Measurements from ENCODE around the gene ROGDI. TPM values are rescaled to one million over a fixed set of nuclear protein-coding genes. Genes with fewer than 3 reads are reported as not detected.

ROGDI gene, protein sequence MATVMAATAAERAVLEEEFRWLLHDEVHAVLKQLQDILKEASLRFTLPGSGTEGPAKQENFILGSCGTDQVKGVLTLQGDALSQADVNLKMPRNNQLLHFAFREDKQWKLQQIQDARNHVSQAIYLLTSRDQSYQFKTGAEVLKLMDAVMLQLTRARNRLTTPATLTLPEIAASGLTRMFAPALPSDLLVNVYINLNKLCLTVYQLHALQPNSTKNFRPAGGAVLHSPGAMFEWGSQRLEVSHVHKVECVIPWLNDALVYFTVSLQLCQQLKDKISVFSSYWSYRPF
- total RNA-seq: 20.8 TPM
- 86.1 TPM for polyA plus RNA-seq (ENCODE audit: insufficient read depth, low read depth, low replicate concordance)
- long read RNA-seq, donor 1, partial matches to known transcripts: 7 of 11 reads
- long read RNA-seq, donor 1, other reads (novel, unspliced or antisense): 0 of 11 reads
- long read RNA-seq, donor 2, transcript ROGDI-201 (11 exons, 1,735 nt): major isoform, 7 of 9 reads
- long read RNA-seq, donor 2, partial matches to known transcripts: 0 of 9 reads
- long read RNA-seq, donor 2, other reads (novel, unspliced or antisense): 0 of 9 reads
- long read RNA-seq, donor 3, transcript ROGDI-201 (11 exons, 1,735 nt): major isoform, 8 of 9 reads
- long read RNA-seq, donor 3, partial matches to known transcripts: 0 of 9 reads
- long read RNA-seq, donor 3, other reads (novel, unspliced or antisense): 0 of 9 reads
- long read RNA-seq, donor 4, transcript ROGDI-213 (7 exons, 2,684 nt): minor isoform, 6 of 32 reads
- long read RNA-seq, donor 4, transcript ROGDI-201 (11 exons, 1,735 nt): major isoform, 8 of 32 reads
- long read RNA-seq, donor 4, partial matches to known transcripts: 15 of 32 reads
- long read RNA-seq, donor 4, other reads (novel, unspliced or antisense): 0 of 32 reads
- long read RNA-seq, donor 5: 0 reads
- long read RNA-seq, donor 6, transcript ROGDI-201 (11 exons, 1,735 nt): major isoform, 8 of 17 reads
- long read RNA-seq, donor 6, partial matches to known transcripts: 8 of 17 reads
- long read RNA-seq, donor 6, other reads (novel, unspliced or antisense): 0 of 17 reads
- long read RNA-seq, donor 7, transcript ROGDI-201 (11 exons, 1,735 nt): major isoform, 11 of 26 reads
- long read RNA-seq, donor 7, partial matches to known transcripts: 8 of 26 reads
- long read RNA-seq, donor 7, other reads (novel, unspliced or antisense): 7 of 26 reads
- long read RNA-seq, donor 8, transcript ROGDI-201 (11 exons, 1,735 nt): major isoform, 5 of 11 reads
- long read RNA-seq, donor 8, partial matches to known transcripts: 5 of 11 reads
- long read RNA-seq, donor 8, other reads (novel, unspliced or antisense): 0 of 11 reads
- long read RNA-seq, donor 9, partial matches to known transcripts: 0 of 2 reads
- long read RNA-seq, donor 9, other reads (novel, unspliced or antisense): 0 of 2 reads
- long read RNA-seq, donor 10, transcript ROGDI-201 (11 exons, 1,735 nt): major isoform, 8 of 15 reads
- long read RNA-seq, donor 10, partial matches to known transcripts: 5 of 15 reads
- long read RNA-seq, donor 10, other reads (novel, unspliced or antisense): 0 of 15 reads

DNA sequence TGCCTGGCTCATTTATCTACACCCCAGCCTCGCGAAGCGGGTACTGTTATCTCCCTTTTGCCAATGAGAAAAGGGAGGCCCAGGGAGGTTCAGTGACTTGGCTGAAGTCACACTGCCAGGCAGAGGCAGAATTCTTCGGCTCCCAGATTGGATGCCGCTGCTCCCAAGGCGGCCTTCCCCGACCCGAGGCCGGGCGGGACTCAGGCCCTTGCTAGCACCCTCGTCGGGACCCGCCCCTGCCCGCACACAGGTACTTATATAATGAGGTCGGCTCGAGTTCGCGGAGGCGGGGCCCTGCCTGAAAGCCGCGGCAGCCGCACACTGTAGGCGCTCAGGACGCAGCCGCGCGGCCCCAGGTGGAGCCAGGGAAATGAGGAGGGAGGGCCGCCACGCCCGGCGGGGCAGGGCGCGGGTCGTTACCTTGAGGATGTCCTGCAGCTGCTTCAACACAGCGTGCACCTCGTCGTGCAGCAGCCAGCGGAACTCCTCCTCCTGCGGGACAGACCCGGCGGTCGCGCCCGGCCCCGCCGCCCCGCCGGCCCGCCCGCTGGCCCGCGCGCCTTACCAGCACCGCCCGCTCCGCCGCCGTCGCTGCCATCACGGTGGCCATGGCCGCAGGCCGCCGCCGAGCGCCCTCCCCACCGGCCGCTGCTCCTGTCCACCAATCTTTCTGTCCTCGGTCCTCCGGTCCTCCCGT lies at the start of gene ROGDI:
Gene ROGDI, minus strand, starts transcription at position 672 of the 697 bp plus-strand sequence. Its CDS starts 62 bp downstream, at position 610.
- Histone ChIP-seq H3K4me3 (ENCODE audit: low read length in 3 of 3) (peak within 1 kb of the TSS; percentile 60 to 72 (median 65)), H3K36me3 (ENCODE audit: control insufficient read depth in 2 of 3, insufficient read depth in 3 of 3, low read length in 3 of 3) (peaks cover 0 to 21% (median 2%) of the 10 kb centered on the region in 3 donors), H3K9ac (ENCODE audit: low read length in 3 of 3) (peak within 1 kb of the TSS; percentile 49 to 88 (median 72)), H3K27me3 (ENCODE audit: control insufficient read depth, insufficient read depth, low read length) (no peaks in the 10 kb centered on the region), H3K4me1 (ENCODE audit: control insufficient read depth in 2 of 3, insufficient read depth in 2 of 3, low read depth in 1 of 3, low read length in 3 of 3) (peaks cover 0 to 14% (median 0%) of the 10 kb centered on the region in 3 donors), H3K9me3 (ENCODE audit: control insufficient read depth in 2 of 3, insufficient read depth in 1 of 3, low read length in 3 of 3) (no peaks in the 10 kb centered on the region), H3K27ac (ENCODE audit: low read depth in 2 of 2, low read length in 2 of 2) (peak within 1 kb of the TSS; percentile 77 to 82)
- intact Hi-C loops (cut with DNase I): no loop called here
- FAIRE-seq (no peak), DNase-seq (peak; percentile 90 to 93 (median 93))
- TF ChIP-seq, protein P1, sequence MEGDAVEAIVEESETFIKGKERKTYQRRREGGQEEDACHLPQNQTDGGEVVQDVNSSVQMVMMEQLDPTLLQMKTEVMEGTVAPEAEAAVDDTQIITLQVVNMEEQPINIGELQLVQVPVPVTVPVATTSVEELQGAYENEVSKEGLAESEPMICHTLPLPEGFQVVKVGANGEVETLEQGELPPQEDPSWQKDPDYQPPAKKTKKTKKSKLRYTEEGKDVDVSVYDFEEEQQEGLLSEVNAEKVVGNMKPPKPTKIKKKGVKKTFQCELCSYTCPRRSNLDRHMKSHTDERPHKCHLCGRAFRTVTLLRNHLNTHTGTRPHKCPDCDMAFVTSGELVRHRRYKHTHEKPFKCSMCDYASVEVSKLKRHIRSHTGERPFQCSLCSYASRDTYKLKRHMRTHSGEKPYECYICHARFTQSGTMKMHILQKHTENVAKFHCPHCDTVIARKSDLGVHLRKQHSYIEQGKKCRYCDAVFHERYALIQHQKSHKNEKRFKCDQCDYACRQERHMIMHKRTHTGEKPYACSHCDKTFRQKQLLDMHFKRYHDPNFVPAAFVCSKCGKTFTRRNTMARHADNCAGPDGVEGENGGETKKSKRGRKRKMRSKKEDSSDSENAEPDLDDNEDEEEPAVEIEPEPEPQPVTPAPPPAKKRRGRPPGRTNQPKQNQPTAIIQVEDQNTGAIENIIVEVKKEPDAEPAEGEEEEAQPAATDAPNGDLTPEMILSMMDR (IDR thresholded peaks at IDR 0.05; ENCODE audit: borderline replicate concordance, extremely low read depth, insufficient read depth): no peak

DNA sequence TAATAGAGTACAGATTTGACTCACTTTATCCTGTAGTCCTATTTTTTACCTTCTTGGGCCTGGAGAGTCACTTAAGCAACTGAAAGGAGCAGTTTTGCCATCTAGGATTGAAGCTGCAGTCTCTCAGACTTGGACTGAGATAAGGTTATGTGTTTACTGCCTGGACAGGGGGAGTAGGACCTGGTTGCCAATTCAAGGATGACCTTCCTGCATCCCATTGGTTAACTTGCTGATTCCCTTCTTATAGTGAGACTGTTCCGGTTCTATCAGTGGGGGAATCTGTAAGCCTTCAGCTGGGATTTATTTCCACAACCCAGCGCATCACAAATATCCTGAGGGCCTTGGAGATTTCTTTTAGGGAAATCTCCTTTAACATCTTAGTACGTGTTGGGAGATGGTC lies 47.8 kb upstream of the ROGDI start:
- Histone ChIP-seq H3K27ac (ENCODE audit: low read depth in 2 of 2, low read length in 2 of 2) (no peak overlapping the region), H3K4me3 (ENCODE audit: low read length in 3 of 3) (peak overlapping the region in 2 of 3 donors; percentile 30 to 39), H3K9ac (ENCODE audit: low read length in 3 of 3) (no peak overlapping the region), H3K36me3 (ENCODE audit: control insufficient read depth in 2 of 3, insufficient read depth in 3 of 3, low read length in 3 of 3) (peaks cover 0 to 11% (median 3%) of the 10 kb centered on the region in 3 donors), H3K4me1 (ENCODE audit: control insufficient read depth in 2 of 3, insufficient read depth in 2 of 3, low read depth in 1 of 3, low read length in 3 of 3) (peaks cover 0 to 21% (median 8%) of the 10 kb centered on the region in 3 donors), H3K9me3 (ENCODE audit: control insufficient read depth in 2 of 3, insufficient read depth in 1 of 3, low read length in 3 of 3) (no peaks in the 10 kb centered on the region), H3K27me3 (ENCODE audit: control insufficient read depth, insufficient read depth, low read length) (no peaks in the 10 kb centered on the region)
- DNase-seq (no peak), FAIRE-seq (no peak)
- intact Hi-C loops (cut with DNase I): no loop called here
- TF ChIP-seq, protein P1 (IDR thresholded peaks at IDR 0.05; ENCODE audit: borderline replicate concordance, extremely low read depth, insufficient read depth): no peak

All from kidney (tissue), 22 donors.